Subcutaneous abdominal adipose tissue (tissue), 5 donors: ENCODE data around the gene CHRD.
A peak's percentile ranks its signal among the peaks of the same experiment; 100 is the strongest.

ENCODE experiments used
- H3K27ac ChIP-seq: one replicate; pipeline ENCODE4 v1.7.0; 2013; ENCODE audit warnings: low read depth, mild to moderate bottlenecking, inconsistent platforms, low read length, moderate library complexity
- H3K27me3 ChIP-seq, 5 donors: one replicate each; pipeline ENCODE4 v1.7.0; 2013; ENCODE audit warnings: low read length in 5 of 5, inconsistent platforms in 1 of 5; ENCODE audit not compliant: control insufficient read depth in 5 of 5, insufficient read depth in 4 of 5
- H3K36me3 ChIP-seq, 5 donors: one replicate each; pipeline ENCODE4 v1.7.0; 2013; ENCODE audit warnings: low read length in 5 of 5; ENCODE audit not compliant: control insufficient read depth in 5 of 5, insufficient read depth in 5 of 5
- H3K4me1 ChIP-seq, 5 donors: one replicate each; pipeline ENCODE4 v1.7.0; 2013; ENCODE audit warnings: low read length in 5 of 5, mild to moderate bottlenecking in 3 of 5, moderate library complexity in 1 of 5; ENCODE audit not compliant: control insufficient read depth in 5 of 5, insufficient read depth in 5 of 5
- H3K4me3 ChIP-seq, 5 donors: one replicate each; pipeline ENCODE4 v1.7.0; 2013; ENCODE audit warnings: low read length in 5 of 5, low read depth in 1 of 5
- H3K9ac ChIP-seq, 5 donors: one replicate each; pipeline ENCODE4 v1.7.0; 2013; ENCODE audit warnings: low read length in 5 of 5, mild to moderate bottlenecking in 4 of 5, moderate library complexity in 3 of 5
- H3K9me3 ChIP-seq, 5 donors: one replicate each; pipeline ENCODE4 v1.7.0; 2013; ENCODE audit warnings: low read length in 5 of 5; ENCODE audit not compliant: control insufficient read depth in 5 of 5
- donor health status: healthy.
- donor health status: healthy.
- donor health status: healthy.
- donor health status: healthy.
- donor health status: healthy.

CHRD gene

DNA sequence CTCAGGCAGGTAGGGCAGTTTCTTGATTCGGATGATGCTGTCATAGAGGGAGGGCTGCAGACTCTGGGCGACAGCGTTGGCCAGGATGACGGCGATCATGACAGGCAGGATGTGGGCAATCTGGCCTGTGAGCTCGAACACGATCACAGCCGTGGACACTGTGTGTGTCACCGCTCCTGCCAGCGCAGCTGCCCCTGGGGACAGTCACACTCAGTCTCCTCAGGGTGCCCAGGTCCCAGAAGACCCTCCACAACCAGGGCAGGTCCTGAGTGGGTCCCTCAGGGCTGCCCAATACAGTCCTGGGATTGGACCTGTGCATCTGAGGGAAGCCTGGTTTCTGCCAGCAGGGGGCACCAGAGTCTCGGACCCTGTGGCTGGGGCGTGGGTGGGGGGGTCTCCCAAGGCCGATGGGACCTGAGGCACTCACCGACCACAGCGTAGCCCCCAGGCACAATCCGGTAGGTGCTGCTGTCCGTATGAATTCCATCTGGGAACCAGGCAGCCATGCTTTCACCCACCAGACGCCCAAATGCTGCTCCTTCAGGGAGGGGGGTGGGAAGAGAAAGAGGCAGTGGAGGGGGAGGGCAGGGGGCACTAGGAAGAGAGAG, 25.6 kb upstream of the CHRD start:
- H3K36me3 ChIP-seq: peaks cover 0 to 17% (median 15%) of the 10 kb centered on the region in 5 donors
- no peaks in the 10 kb centered on the region for H3K9me3 ChIP-seq
- peaks cover 0 to 7% (median 0%) of the 10 kb centered on the region in 5 donors for H3K4me1 ChIP-seq
- no peak overlapping the region for H3K27ac ChIP-seq
- no peak overlapping the region for H3K4me3 ChIP-seq
- no peaks in the 10 kb centered on the region for H3K27me3 ChIP-seq
- no peak overlapping the region for H3K9ac ChIP-seq

DNA sequence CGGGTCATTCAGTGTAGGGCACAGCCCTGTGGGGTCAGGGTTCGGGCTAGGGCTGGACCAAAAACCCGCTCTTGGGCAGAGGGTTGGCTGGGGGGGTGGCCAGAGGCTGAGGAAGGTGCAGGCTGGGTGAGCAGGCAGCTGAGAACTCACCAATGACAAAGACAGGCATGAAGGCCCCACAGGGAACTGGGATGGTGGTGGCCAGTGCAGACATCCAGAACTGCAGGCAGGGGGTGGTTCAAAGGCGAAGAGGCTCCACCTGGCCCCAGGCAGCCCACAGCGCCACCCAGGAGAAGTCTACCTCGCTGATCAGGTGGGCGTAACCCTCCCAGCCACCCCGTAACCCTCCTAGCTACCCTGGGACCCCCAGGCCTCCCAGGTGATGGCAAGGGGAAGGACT, 25.1 kb upstream of the CHRD start:
- H3K4me3 ChIP-seq: no peak overlapping the region
- H3K27ac ChIP-seq: no peak overlapping the region
- H3K9me3 ChIP-seq: no peaks in the 10 kb centered on the region
- no peak overlapping the region for H3K9ac ChIP-seq
- peaks cover 0 to 17% (median 15%) of the 10 kb centered on the region in 5 donors for H3K36me3 ChIP-seq
- H3K27me3 ChIP-seq: no peaks in the 10 kb centered on the region
- peaks cover 0 to 2% (median 0%) of the 10 kb centered on the region in 5 donors for H3K4me1 ChIP-seq

GRCh38 chr3:184355261-184356040, 24.4 kb upstream of the CHRD start:
- Histone ChIP-seq H3K36me3 (peaks cover 0 to 17% (median 15%) of the 10 kb centered on the region in 5 donors), H3K27ac (no peak overlapping the region), H3K9me3 (no peaks in the 10 kb centered on the region), H3K27me3 (no peaks in the 10 kb centered on the region), H3K4me1 (peaks cover 0 to 6% (median under 1%) of the 10 kb centered on the region in 5 donors), H3K4me3 (no peak overlapping the region), H3K9ac (peak overlapping the region in 1 of 5 donors; percentile 35)

- Histone ChIP-seq H3K4me1 (peaks cover 4 to 23% (median 18%) of the 10 kb centered on the region in 5 donors), H3K36me3 (peaks cover 0 to 17% (median 15%) of the 10 kb centered on the region in 5 donors), H3K27ac (no peak overlapping the region), H3K4me3 (no peak overlapping the region), H3K9ac (no peak overlapping the region), H3K9me3 (no peaks in the 10 kb centered on the region), H3K27me3 (no peaks in the 10 kb centered on the region)
Observed at GRCh38 chr3:184357248-184358123, 22.4 kb upstream of the CHRD start.

DNA sequence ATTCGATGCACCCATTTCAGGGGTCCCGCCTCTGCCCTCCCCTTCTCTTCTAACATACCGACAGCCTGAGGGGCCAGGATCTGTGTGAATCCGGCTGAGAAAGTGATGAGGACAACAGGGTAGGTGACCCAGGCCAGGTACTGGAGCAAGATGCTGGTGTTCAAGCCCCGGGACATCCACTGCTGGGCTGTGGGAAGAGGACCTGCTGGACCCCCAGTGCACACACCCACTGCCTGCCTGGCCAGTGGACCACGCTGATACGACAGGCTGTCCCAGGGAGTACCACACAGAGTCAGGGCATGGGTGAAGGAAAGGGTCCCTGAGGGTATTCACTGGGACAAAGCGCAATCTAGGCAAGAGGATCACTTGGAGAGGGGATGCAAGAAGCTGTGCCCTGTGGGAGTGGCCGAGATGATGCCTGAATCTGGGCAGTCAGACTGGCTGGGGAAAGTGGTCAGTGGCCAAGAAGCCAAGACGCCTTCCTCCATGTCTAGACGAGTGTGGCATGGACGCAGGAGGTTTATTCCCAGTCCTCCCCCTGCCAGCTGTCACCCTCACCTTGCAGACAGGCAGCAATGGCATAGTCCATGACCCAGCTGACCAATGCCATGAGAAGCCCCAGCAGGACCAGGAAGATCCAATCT, 21.6 kb upstream of the CHRD start:
- no peaks in the 10 kb centered on the region for H3K9me3 ChIP-seq
- H3K4me1 ChIP-seq: peaks cover 4 to 30% (median 19%) of the 10 kb centered on the region in 5 donors
- H3K4me3 ChIP-seq: no peak overlapping the region
- no peak overlapping the region for H3K9ac ChIP-seq
- no peak overlapping the region for H3K27ac ChIP-seq
- H3K27me3 ChIP-seq: no peaks in the 10 kb centered on the region
- H3K36me3 ChIP-seq: peaks cover 0 to 15% (median 12%) of the 10 kb centered on the region in 5 donors

DNA sequence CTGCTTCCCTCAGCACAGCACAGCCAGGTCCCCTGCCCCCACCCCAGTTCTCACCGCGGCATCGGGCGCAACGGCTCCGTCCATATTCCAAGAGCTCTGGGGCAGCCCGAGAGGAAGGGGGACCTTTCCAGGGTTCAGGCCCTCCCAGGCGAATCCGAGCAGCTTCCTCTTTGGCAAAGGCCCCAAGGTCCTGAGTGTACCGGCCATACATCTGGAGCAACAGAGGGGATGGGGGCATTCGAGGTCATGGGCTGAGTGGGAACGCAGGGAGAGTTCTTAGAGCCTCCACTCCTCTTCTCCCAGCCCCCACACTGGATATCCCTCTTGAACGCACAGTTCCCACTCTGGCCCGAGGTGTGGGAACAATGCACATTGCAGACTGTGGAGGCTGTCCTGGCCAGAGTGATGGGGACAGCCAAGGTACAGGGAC, 20.9 kb upstream of the CHRD start:
- no peak overlapping the region for H3K27ac ChIP-seq
- no peaks in the 10 kb centered on the region for H3K9me3 ChIP-seq
- peak overlapping the region in 1 of 5 donors; percentile 8 for H3K9ac ChIP-seq
- peaks cover 0 to 15% (median 12%) of the 10 kb centered on the region in 5 donors for H3K36me3 ChIP-seq
- H3K4me3 ChIP-seq: no peak overlapping the region
- H3K27me3 ChIP-seq: no peaks in the 10 kb centered on the region
- peaks cover 4 to 37% (median 25%) of the 10 kb centered on the region in 5 donors for H3K4me1 ChIP-seq

DNA sequence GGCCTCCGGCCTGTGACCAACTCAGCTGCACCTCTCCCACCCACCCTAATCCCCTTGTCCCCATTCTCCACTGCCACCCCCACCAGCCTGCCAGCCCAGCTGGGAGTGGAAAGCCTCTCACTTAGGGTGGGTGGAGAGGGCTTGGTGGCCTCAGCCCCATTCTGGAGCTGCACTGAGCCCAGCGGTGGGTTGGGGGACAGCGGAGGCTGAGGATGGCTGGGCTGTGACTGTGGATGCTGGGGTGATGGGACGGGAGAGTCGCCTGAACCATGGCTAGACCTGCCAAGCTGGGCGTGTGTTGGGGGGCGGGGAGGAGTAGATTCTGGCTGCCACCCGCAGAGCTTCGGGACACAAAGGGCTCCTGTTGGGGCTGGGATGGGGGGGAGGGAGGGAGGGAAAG, 20.2 kb upstream of the CHRD start:
- Histone ChIP-seq H3K36me3 (peaks cover 0 to 15% (median 12%) of the 10 kb centered on the region in 5 donors), H3K9ac (no peak overlapping the region), H3K27ac (no peak overlapping the region), H3K9me3 (no peaks in the 10 kb centered on the region), H3K4me1 (peaks cover 4 to 41% (median 32%) of the 10 kb centered on the region in 5 donors), H3K4me3 (no peak overlapping the region), H3K27me3 (no peaks in the 10 kb centered on the region)

GRCh38 chr3:184360070-184360928, 19.6 kb upstream of the CHRD start:
- peak overlapping the region; percentile 71 to 89 (median 83) for H3K4me3 ChIP-seq
- no peak overlapping the region for H3K27ac ChIP-seq
- peak overlapping the region in 2 of 5 donors; percentile 54 to 63 for H3K9ac ChIP-seq
- H3K4me1 ChIP-seq: peaks cover 4 to 41% (median 33%) of the 10 kb centered on the region in 5 donors
- H3K36me3 ChIP-seq: peaks cover 4 to 19% (median 12%) of the 10 kb centered on the region in 5 donors
- H3K9me3 ChIP-seq: no peaks in the 10 kb centered on the region
- no peaks in the 10 kb centered on the region for H3K27me3 ChIP-seq
